Skeletal muscle tissue (tissue), 4 donors: ENCODE data around the gene ABCC4. TPM values are rescaled to one million over a fixed set of nuclear protein-coding genes. Genes with fewer than 3 reads are reported as not detected.

Source experiments
- H3K27ac ChIP-seq: one replicate; pipeline ENCODE4 v1.7.0; 2013; ENCODE audit warnings: mild to moderate bottlenecking, low read depth, low read length, inconsistent platforms
- H3K27me3 ChIP-seq, 3 donors: one replicate each; pipeline ENCODE4 v1.7.0; 2013; ENCODE audit warnings: low read length in 3 of 3; ENCODE audit not compliant: control insufficient read depth in 3 of 3, insufficient read depth in 3 of 3
- H3K36me3 ChIP-seq, 3 donors: one replicate each; pipeline ENCODE4 v1.7.0; 2013; ENCODE audit warnings: low read length in 3 of 3; ENCODE audit not compliant: control insufficient read depth in 3 of 3, insufficient read depth in 3 of 3
- H3K4me1 ChIP-seq, 3 donors: one replicate each; pipeline ENCODE4 v1.7.0; 2013; ENCODE audit warnings: low read length in 3 of 3, mild to moderate bottlenecking in 3 of 3; ENCODE audit not compliant: control insufficient read depth in 3 of 3, insufficient read depth in 3 of 3
- H3K4me3 ChIP-seq, 3 donors: one replicate each; pipeline ENCODE4 v1.7.0; 2013; ENCODE audit warnings: low read length in 3 of 3
- H3K9ac ChIP-seq, 3 donors: one replicate each; pipeline ENCODE4 v1.7.0; 2013; ENCODE audit warnings: low read length in 3 of 3, mild to moderate bottlenecking in 3 of 3, moderate library complexity in 2 of 3, low read depth in 1 of 3
- H3K9me3 ChIP-seq, 3 donors: one replicate each; pipeline ENCODE4 v1.7.0; 2013; ENCODE audit warnings: low read length in 3 of 3; ENCODE audit not compliant: control insufficient read depth in 3 of 3
- total RNA-seq: library from RNA; depleted of rRNA; stranded (reverse); fragments of >200 nt; gene quantifications from one replicate; pipeline ENCODE4 v1.2.3, GENCODE V29; 2014
- donor health status: Osteomylitis.

Gene ABCC4
- total RNA-seq, 1 donor from 2014 or later: 5.2 TPM

- H3K9me3 ChIP-seq: no peaks in the 10 kb centered on the region
- H3K27ac ChIP-seq: no peak overlapping the region
- no peak overlapping the region for H3K9ac ChIP-seq
- no peaks in the 10 kb centered on the region for H3K27me3 ChIP-seq
- H3K36me3 ChIP-seq: no peaks in the 10 kb centered on the region
- peaks cover 3 to 14% (median 14%) of the 10 kb centered on the region in 3 donors for H3K4me1 ChIP-seq
- H3K4me3 ChIP-seq: no peak overlapping the region
These were observed 241.9 kb downstream of the ABCC4 start for GRCh38 chr13:95059306-95059705.

- no peaks in the 10 kb centered on the region for H3K9me3 ChIP-seq
- no peaks in the 10 kb centered on the region for H3K36me3 ChIP-seq
- H3K27ac ChIP-seq: no peak overlapping the region
- H3K27me3 ChIP-seq: no peaks in the 10 kb centered on the region
- H3K4me1 ChIP-seq: peaks cover 3 to 14% (median 14%) of the 10 kb centered on the region in 3 donors
- no peak overlapping the region for H3K9ac ChIP-seq
- H3K4me3 ChIP-seq: no peak overlapping the region
These were observed 242.6 kb downstream of the ABCC4 start for GRCh38 chr13:95058680-95059079.

- Histone ChIP-seq H3K27ac (no peak overlapping the region), H3K36me3 (no peaks in the 10 kb centered on the region), H3K4me1 (peaks cover 3 to 14% (median 14%) of the 10 kb centered on the region in 3 donors), H3K27me3 (no peaks in the 10 kb centered on the region), H3K4me3 (no peak overlapping the region), H3K9me3 (no peaks in the 10 kb centered on the region), H3K9ac (no peak overlapping the region)
These were observed 245.0 kb downstream of the ABCC4 start for GRCh38 chr13:95056266-95056665.

GRCh38 chr13:95050800-95051615 is 250.2 kb downstream of the ABCC4 start:
- Histone ChIP-seq H3K4me1 (no peaks in the 10 kb centered on the region), H3K27ac (no peak overlapping the region), H3K36me3 (no peaks in the 10 kb centered on the region), H3K9ac (no peak overlapping the region), H3K4me3 (no peak overlapping the region), H3K9me3 (no peaks in the 10 kb centered on the region), H3K27me3 (no peaks in the 10 kb centered on the region)

GRCh38 chr13:95049772-95050171 is 251.5 kb downstream of the ABCC4 start:
- H3K4me1 ChIP-seq: no peaks in the 10 kb centered on the region
- no peaks in the 10 kb centered on the region for H3K9me3 ChIP-seq
- no peak overlapping the region for H3K9ac ChIP-seq
- H3K36me3 ChIP-seq: no peaks in the 10 kb centered on the region
- H3K27ac ChIP-seq: no peak overlapping the region
- H3K4me3 ChIP-seq: no peak overlapping the region
- no peaks in the 10 kb centered on the region for H3K27me3 ChIP-seq

GRCh38 chr13:95044452-95045205 is 256.6 kb downstream of the ABCC4 start:
- no peaks in the 10 kb centered on the region for H3K27me3 ChIP-seq
- H3K36me3 ChIP-seq: peaks cover 2 to 11% (median 5%) of the 10 kb centered on the region in 3 donors
- no peaks in the 10 kb centered on the region for H3K4me1 ChIP-seq
- no peak overlapping the region for H3K9ac ChIP-seq
- no peaks in the 10 kb centered on the region for H3K9me3 ChIP-seq
- no peak overlapping the region for H3K27ac ChIP-seq
- no peak overlapping the region for H3K4me3 ChIP-seq

- Histone ChIP-seq H3K4me3 (no peak overlapping the region), H3K36me3 (peaks cover 5 to 16% (median 6%) of the 10 kb centered on the region in 3 donors), H3K4me1 (no peaks in the 10 kb centered on the region), H3K27ac (no peak overlapping the region), H3K27me3 (no peaks in the 10 kb centered on the region), H3K9me3 (no peaks in the 10 kb centered on the region), H3K9ac (no peak overlapping the region)
These were observed 261.8 kb downstream of the ABCC4 start for GRCh38 chr13:95039415-95039814.

- H3K9ac ChIP-seq: no peak overlapping the region
These were observed 262.3 kb downstream of the ABCC4 start for GRCh38 chr13:95038949-95039348.

GRCh38 chr13:95035311-95036109 is 265.7 kb downstream of the ABCC4 start:
- Histone ChIP-seq H3K9me3 (no peaks in the 10 kb centered on the region), H3K27ac (no peak overlapping the region), H3K4me3 (no peak overlapping the region), H3K9ac (no peak overlapping the region), H3K27me3 (no peaks in the 10 kb centered on the region), H3K36me3 (peaks cover 4 to 13% (median 6%) of the 10 kb centered on the region in 3 donors), H3K4me1 (no peaks in the 10 kb centered on the region)

More at GRCh38 chr13:95038949-95039348, 262.3 kb downstream of the ABCC4 start:
- Histone ChIP-seq H3K27ac (no peak overlapping the region), H3K36me3 (peaks cover under 1 to 20% (median 6%) of the 10 kb centered on the region in 3 donors), H3K4me3 (no peak overlapping the region), H3K4me1 (no peaks in the 10 kb centered on the region), H3K9me3 (no peaks in the 10 kb centered on the region), H3K27me3 (no peaks in the 10 kb centered on the region)
